ENCODE measurements around the gene MYO3B.

MYO3B gene

DNA sequence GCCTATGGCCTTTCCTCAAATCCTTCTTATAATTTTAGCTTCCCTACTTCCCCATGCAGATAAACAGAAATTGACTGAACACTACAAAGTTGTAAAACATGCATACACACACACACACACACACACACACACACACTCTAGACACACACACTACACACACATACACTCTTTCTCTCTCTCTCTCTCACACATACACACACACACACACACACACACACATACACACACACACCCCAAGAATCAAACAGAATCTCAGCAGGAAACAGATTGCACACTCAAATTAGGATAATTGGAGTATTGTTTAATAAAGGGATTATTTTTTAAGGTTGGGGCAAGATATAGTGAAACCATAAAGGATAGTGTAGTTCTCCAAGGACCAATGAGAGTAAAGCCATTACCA is 385.0 kb downstream of the MYO3B start:
- no peak for ATAC-seq (ENCODE audit: insufficient read depth, low read depth)
- Histone ChIP-seq H3K79me2 (ENCODE audit: insufficient read depth, low read length) (no peaks in the 10 kb centered on the region), H3K9me3 (ENCODE audit: insufficient read depth, low read length, severe bottlenecking) (no peaks in the 10 kb centered on the region)

DNA sequence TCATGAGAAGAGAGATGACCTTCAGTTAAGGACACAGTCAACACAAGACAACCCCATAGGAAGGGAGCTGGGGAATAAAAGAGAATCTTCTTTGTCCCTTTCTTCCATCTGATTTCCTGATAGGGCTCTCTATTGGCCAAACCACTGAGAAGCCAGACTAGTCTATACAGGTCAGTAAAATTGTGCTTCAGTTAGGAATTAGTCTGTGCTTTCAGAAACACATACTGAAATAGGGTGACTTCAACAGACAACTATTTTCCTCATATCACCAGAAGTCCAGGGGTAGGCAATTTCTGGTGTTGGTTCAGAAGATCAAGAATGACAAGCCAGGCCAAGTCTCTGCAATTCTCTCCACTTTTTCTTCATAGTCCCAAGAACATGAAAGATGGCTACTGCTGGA is 385.5 kb downstream of the MYO3B start:
- ATAC-seq (ENCODE audit: insufficient read depth, low read depth) (no peak), DNase-seq (no peak)
- Histone ChIP-seq H3K27ac (ENCODE audit: low read length) (no peak overlapping the region), H3K27me3 (ENCODE audit: insufficient read depth, low read length, poor library complexity) (peaks cover 22% of the 10 kb centered on the region), H3K4me3 (ENCODE audit: low read depth in 1 of 2, low read length in 2 of 2) (no peak overlapping the region), H3K79me2 (ENCODE audit: insufficient read depth, low read length) (no peaks in the 10 kb centered on the region), H3K4me1 (ENCODE audit: insufficient read depth, low read length) (no peaks in the 10 kb centered on the region), H3K36me3 (ENCODE audit: insufficient read depth, low read length) (no peaks in the 10 kb centered on the region), H4K20me1 (ENCODE audit: insufficient read depth, low read length) (no peaks in the 10 kb centered on the region), H2AFZ (ENCODE audit: low read depth, low read length) (no peak overlapping the region), H3K9me3 (ENCODE audit: insufficient read depth, low read length, severe bottlenecking) (no peaks in the 10 kb centered on the region), H3K4me2 (ENCODE audit: insufficient read depth, low read length) (no peak overlapping the region), H3K9ac (ENCODE audit: low read depth, low read length) (no peak overlapping the region)
- TF ChIP-seq, protein P1, sequence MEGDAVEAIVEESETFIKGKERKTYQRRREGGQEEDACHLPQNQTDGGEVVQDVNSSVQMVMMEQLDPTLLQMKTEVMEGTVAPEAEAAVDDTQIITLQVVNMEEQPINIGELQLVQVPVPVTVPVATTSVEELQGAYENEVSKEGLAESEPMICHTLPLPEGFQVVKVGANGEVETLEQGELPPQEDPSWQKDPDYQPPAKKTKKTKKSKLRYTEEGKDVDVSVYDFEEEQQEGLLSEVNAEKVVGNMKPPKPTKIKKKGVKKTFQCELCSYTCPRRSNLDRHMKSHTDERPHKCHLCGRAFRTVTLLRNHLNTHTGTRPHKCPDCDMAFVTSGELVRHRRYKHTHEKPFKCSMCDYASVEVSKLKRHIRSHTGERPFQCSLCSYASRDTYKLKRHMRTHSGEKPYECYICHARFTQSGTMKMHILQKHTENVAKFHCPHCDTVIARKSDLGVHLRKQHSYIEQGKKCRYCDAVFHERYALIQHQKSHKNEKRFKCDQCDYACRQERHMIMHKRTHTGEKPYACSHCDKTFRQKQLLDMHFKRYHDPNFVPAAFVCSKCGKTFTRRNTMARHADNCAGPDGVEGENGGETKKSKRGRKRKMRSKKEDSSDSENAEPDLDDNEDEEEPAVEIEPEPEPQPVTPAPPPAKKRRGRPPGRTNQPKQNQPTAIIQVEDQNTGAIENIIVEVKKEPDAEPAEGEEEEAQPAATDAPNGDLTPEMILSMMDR (IDR thresholded peaks at IDR 0.05; ENCODE audit: borderline replicate concordance, extremely low read depth, low read length, poor library complexity, severe bottlenecking): no peak
- no peak for TF ChIP-seq EZH2 (IDR thresholded peaks at IDR 0.05; ENCODE audit: borderline replicate concordance, low read depth, low read length, severe bottlenecking)

More for the DNA sequence above, 385.0 kb downstream of the MYO3B start:
- Histone ChIP-seq H3K27ac (ENCODE audit: low read length) (no peak overlapping the region), H3K4me1 (ENCODE audit: insufficient read depth, low read length) (no peaks in the 10 kb centered on the region), H3K4me2 (ENCODE audit: insufficient read depth, low read length) (no peak overlapping the region), H3K27me3 (ENCODE audit: insufficient read depth, low read length, poor library complexity) (peaks cover 19% of the 10 kb centered on the region), H3K9ac (ENCODE audit: low read depth, low read length) (no peak overlapping the region), H3K4me3 (ENCODE audit: low read depth in 1 of 2, low read length in 2 of 2) (no peak overlapping the region), H4K20me1 (ENCODE audit: insufficient read depth, low read length) (no peaks in the 10 kb centered on the region), H2AFZ (ENCODE audit: low read depth, low read length) (no peak overlapping the region), H3K36me3 (ENCODE audit: insufficient read depth, low read length) (no peaks in the 10 kb centered on the region)
- TF ChIP-seq, protein P1 (IDR thresholded peaks at IDR 0.05; ENCODE audit: borderline replicate concordance, extremely low read depth, low read length, poor library complexity, severe bottlenecking): no peak
- TF ChIP-seq EZH2 (IDR thresholded peaks at IDR 0.05; ENCODE audit: borderline replicate concordance, low read depth, low read length, severe bottlenecking): no peak
- DNase-seq: no peak

DNA sequence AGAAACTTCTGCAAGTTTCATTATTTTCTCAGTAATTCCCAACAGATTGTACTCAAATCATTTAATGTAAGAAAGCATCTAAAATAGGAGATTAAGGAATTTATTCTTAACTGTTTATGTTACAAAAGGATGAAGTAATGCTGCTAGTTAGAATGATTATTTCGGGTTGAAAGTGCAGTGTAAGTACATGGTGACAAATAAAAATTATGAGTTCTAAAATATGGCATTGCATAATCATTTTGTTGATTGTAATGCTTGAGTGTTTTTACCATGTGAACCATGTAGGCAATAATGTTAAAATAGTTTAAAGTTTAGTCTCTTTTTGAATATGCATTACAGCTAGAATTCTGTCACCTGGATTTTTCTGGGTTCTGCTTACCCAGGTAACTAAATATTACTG is 388.2 kb downstream of the MYO3B start:
- Histone ChIP-seq H3K4me3 (ENCODE audit: low read depth in 1 of 2, low read length in 2 of 2) (no peak overlapping the region), H3K36me3 (ENCODE audit: insufficient read depth, low read length) (no peaks in the 10 kb centered on the region), H3K79me2 (ENCODE audit: insufficient read depth, low read length) (no peaks in the 10 kb centered on the region), H3K9ac (ENCODE audit: low read depth, low read length) (no peak overlapping the region), H4K20me1 (ENCODE audit: insufficient read depth, low read length) (no peaks in the 10 kb centered on the region), H3K4me2 (ENCODE audit: insufficient read depth, low read length) (no peak overlapping the region), H3K27me3 (ENCODE audit: insufficient read depth, low read length, poor library complexity) (peaks cover 23% of the 10 kb centered on the region), H3K4me1 (ENCODE audit: insufficient read depth, low read length) (no peaks in the 10 kb centered on the region), H2AFZ (ENCODE audit: low read depth, low read length) (no peak overlapping the region), H3K27ac (ENCODE audit: low read length) (no peak overlapping the region), H3K9me3 (ENCODE audit: insufficient read depth, low read length, severe bottlenecking) (no peaks in the 10 kb centered on the region)
- DNase-seq (no peak), ATAC-seq (ENCODE audit: insufficient read depth, low read depth) (no peak)
- TF ChIP-seq, protein P1 (IDR thresholded peaks at IDR 0.05; ENCODE audit: borderline replicate concordance, extremely low read depth, low read length, poor library complexity, severe bottlenecking): no peak
- TF ChIP-seq EZH2 (IDR thresholded peaks at IDR 0.05; ENCODE audit: borderline replicate concordance, low read depth, low read length, severe bottlenecking): no peak

GRCh38 chr2:170567429-170567828 is 389.5 kb downstream of the MYO3B start:
- Histone ChIP-seq H3K36me3 (ENCODE audit: insufficient read depth, low read length) (no peaks in the 10 kb centered on the region), H2AFZ (ENCODE audit: low read depth, low read length) (no peak overlapping the region), H3K4me3 (ENCODE audit: low read depth in 1 of 2, low read length in 2 of 2) (no peak overlapping the region), H3K27ac (ENCODE audit: low read length) (no peak overlapping the region), H3K4me1 (ENCODE audit: insufficient read depth, low read length) (no peaks in the 10 kb centered on the region), H3K4me2 (ENCODE audit: insufficient read depth, low read length) (no peak overlapping the region), H3K9ac (ENCODE audit: low read depth, low read length) (no peak overlapping the region), H3K9me3 (ENCODE audit: insufficient read depth, low read length, severe bottlenecking) (no peaks in the 10 kb centered on the region), H3K27me3 (ENCODE audit: insufficient read depth, low read length, poor library complexity) (peaks cover 17% of the 10 kb centered on the region), H4K20me1 (ENCODE audit: insufficient read depth, low read length) (no peaks in the 10 kb centered on the region), H3K79me2 (ENCODE audit: insufficient read depth, low read length) (no peaks in the 10 kb centered on the region)
- ATAC-seq (ENCODE audit: insufficient read depth, low read depth) (no peak), DNase-seq (no peak)
- TF ChIP-seq, protein P1 (IDR thresholded peaks at IDR 0.05; ENCODE audit: borderline replicate concordance, extremely low read depth, low read length, poor library complexity, severe bottlenecking): no peak
- TF ChIP-seq EZH2 (IDR thresholded peaks at IDR 0.05; ENCODE audit: borderline replicate concordance, low read depth, low read length, severe bottlenecking): no peak

Data from DND-41 (cell line).